GM12878 (cell line): ENCODE data around the gene GJA9. TPM values are rescaled to one million over a fixed set of nuclear protein-coding genes. Genes with fewer than 3 reads are reported as not detected.

ENCODE experiments used
- CHD1 ChIP-seq: IDR thresholded peaks from 2 replicates; pipeline ENCODE4 v1.6.1; 2012; ENCODE audit warnings: low read depth, low read length, improper control_type of control experiment
- GATAD2B ChIP-seq: fragments of 450-650 bp; conservative IDR thresholded peaks from 2 replicates; pipeline ENCODE4 v1.6.1; 2017; ENCODE audit warnings: low read depth, mild to moderate bottlenecking, moderate library complexity
- KAT2A ChIP-seq: conservative IDR thresholded peaks from 2 replicates; pipeline ENCODE4 v1.6.1; 2011; ENCODE audit warnings: low read depth, low read length; ENCODE audit not compliant: control insufficient read depth
- NR2F1 ChIP-seq: fragments of 450-650 bp; conservative IDR thresholded peaks from 2 replicates; pipeline ENCODE4 v1.6.1; 2017; ENCODE audit warnings: mild to moderate bottlenecking
- PML ChIP-seq: IDR thresholded peaks from 2 replicates; pipeline ENCODE4 v1.6.1; 2012; ENCODE audit warnings: low read length, inconsistent platforms
- POLR2A ChIP-seq: IDR thresholded peaks from 2 replicates; pipeline ENCODE4 v1.6.1; 2011; ENCODE audit warnings: low read depth, mild to moderate bottlenecking, low read length
- SREBF1 ChIP-seq: IDR thresholded peaks from 2 replicates; pipeline ENCODE4 v1.6.1; 2012; ENCODE audit warnings: mild to moderate bottlenecking, low read length
- WRNIP1 ChIP-seq: IDR thresholded peaks from 2 replicates; pipeline ENCODE4 v1.6.1; 2011; ENCODE audit warnings: low read depth, low read length, improper control_type of control experiment, borderline replicate concordance
- ZNF217 ChIP-seq: fragments of 450-650 bp; IDR thresholded peaks from 2 replicates; pipeline ENCODE4 v1.6.1; 2017; ENCODE audit warnings: antibody characterized with exemption, mild to moderate bottlenecking
- ZNF24 ChIP-seq: fragments of 450-650 bp; IDR thresholded peaks from 2 replicates; pipeline ENCODE4 v1.6.1; 2017; ENCODE audit warnings: antibody characterized with exemption, mild to moderate bottlenecking
- polyA plus RNA-seq, 11 experiments: library from polyadenylated mRNA; depleted of rRNA in 4 of 11; unstranded in 6 of 11; stranded (reverse) in 5 of 11; fragments of >200 nt; fragmentation: Nextera tagmentation in 4 of 11; fragmentation: Illumina TruSeq in 1 of 11; extraction: Ambion mirVana in 4 of 11; extraction: Trizol in 1 of 11; gene quantifications; 1 replicate in 1 of 11; 2 replicates in 10 of 11; pipeline versions ENCODE4 v1.2.1 to v1.2.3, GENCODE V29; 2011 to 2016; ENCODE audit warnings: inconsistent platforms in 2 of 11, missing spikeins in 2 of 11, low read depth in 1 of 11
- total RNA-seq, 4 experiments: library from RNA; depleted of rRNA in 3 of 4; stranded (reverse); fragments of >200 nt in 3 of 4; fragmentation: Illumina TruSeq in 1 of 4; extraction: Trizol in 1 of 4; gene quantifications; 2 replicates each; pipeline versions ENCODE4 v1.2.1 to v1.2.3, GENCODE V29; 2013 to 2021
- TF ChIP-seq, protein P1 (sequence below): fragments of 450-650 bp; IDR thresholded peaks from 2 replicates; pipeline ENCODE4 v1.6.1; 2016; ENCODE audit warnings: mild to moderate bottlenecking
- TF ChIP-seq, protein P2 (sequence below): fragments of 450-650 bp; IDR thresholded peaks from 2 replicates; pipeline ENCODE4 v1.6.1; 2017; ENCODE audit warnings: mild to moderate bottlenecking, moderate library complexity
- TF ChIP-seq, protein P3 (sequence below): IDR thresholded peaks from 2 replicates; pipeline ENCODE4 v1.6.1; 2011; ENCODE audit warnings: mild to moderate bottlenecking, low read depth, low read length, moderate library complexity; ENCODE audit not compliant: insufficient replicate concordance
- TF ChIP-seq, protein P4 (sequence below): fragments of 450-650 bp; formaldehyde crosslinking; IDR thresholded peaks from 2 replicates; pipeline ENCODE4 v1.4.0; 2020; ENCODE audit warnings: mild to moderate bottlenecking, moderate library complexity
- TF ChIP-seq, protein P5 (sequence below): IDR thresholded peaks from 2 replicates; pipeline ENCODE4 v1.6.1; 2011; ENCODE audit warnings: borderline replicate concordance, low read depth, mild to moderate bottlenecking, moderate library complexity, mixed read lengths, low read length; ENCODE audit not compliant: insufficient read depth; ENCODE audit errors: extremely low read length
- TF ChIP-seq, protein P6 (sequence below): IDR thresholded peaks from 2 replicates; pipeline ENCODE4 v1.6.1; 2012; ENCODE audit warnings: low read depth, low read length, improper control_type of control experiment

Gene GJA9
- total and polyA plus RNA-seq, 10 of the 15 experiments (the other 5 are each of a cell fraction or from before 2014, with no cell fraction given), result 0.13 TPM; not detected in 9

DNA sequence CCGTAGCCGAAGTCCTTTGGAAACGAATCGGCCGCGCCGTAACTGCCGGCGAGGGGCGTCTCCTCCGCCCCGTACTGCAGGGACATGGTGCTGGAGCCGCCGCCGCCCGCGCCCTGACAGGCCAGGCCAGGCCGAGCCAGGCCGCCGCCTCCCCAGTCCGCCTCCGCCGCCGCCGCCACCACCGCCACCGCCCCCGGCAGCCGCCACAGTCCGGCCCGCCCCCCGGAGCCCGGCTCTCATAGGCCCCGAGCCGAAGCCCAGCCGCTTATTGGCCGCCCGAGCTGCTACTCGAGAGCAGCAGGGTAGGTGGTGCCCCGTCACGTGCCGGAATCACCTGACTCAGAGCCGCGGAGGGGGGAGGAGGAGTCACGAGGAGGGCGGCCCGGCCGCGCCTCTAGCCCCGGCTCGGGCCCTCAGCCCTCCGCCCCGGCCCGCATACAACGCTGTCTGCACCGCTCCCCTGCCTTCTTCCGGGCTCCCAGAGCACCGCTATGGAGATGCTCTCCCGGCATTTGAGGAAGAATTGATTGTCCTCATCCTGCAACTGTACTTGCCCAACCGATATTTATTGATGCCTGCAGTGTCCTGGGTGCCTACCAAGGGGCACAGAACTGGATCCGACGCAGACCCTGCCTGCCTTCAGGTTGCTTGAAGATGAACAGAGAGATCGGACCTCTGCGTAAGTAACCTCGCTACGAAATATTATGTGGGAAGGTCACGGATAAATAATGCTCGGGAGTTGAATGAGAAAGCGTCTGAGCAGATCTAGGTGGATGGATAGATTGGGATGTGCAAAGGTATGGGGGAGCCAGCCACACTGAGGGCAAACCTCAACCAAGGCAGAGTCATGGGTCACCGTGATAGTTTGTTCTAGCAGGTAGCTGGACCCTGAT lies 21.6 kb downstream of the GJA9 start, which contains the start of gene RRAGC (continued):
- TF ChIP-seq, protein P1, sequence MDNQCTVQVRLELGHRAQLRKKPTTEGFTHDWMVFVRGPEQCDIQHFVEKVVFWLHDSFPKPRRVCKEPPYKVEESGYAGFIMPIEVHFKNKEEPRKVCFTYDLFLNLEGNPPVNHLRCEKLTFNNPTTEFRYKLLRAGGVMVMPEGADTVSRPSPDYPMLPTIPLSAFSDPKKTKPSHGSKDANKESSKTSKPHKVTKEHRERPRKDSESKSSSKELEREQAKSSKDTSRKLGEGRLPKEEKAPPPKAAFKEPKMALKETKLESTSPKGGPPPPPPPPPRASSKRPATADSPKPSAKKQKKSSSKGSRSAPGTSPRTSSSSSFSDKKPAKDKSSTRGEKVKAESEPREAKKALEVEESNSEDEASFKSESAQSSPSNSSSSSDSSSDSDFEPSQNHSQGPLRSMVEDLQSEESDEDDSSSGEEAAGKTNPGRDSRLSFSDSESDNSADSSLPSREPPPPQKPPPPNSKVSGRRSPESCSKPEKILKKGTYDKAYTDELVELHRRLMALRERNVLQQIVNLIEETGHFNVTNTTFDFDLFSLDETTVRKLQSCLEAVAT, result no peak
- TF ChIP-seq WRNIP1 (no peak), ZNF24 (no peak), ZNF217 (no peak), NR2F1 (no peak; the same call in none of the 2 replicates), GATAD2B (0 out of 2 replicates have a peak, but pooled peaks have one; percentile 17), SREBF1 (peak; percentile 73), CHD1 (no peak), PML (no peak; the same call in 1 of the 2 replicates), KAT2A (no peak), POLR2A (peak; percentile 81)
- TF ChIP-seq, protein P2, sequence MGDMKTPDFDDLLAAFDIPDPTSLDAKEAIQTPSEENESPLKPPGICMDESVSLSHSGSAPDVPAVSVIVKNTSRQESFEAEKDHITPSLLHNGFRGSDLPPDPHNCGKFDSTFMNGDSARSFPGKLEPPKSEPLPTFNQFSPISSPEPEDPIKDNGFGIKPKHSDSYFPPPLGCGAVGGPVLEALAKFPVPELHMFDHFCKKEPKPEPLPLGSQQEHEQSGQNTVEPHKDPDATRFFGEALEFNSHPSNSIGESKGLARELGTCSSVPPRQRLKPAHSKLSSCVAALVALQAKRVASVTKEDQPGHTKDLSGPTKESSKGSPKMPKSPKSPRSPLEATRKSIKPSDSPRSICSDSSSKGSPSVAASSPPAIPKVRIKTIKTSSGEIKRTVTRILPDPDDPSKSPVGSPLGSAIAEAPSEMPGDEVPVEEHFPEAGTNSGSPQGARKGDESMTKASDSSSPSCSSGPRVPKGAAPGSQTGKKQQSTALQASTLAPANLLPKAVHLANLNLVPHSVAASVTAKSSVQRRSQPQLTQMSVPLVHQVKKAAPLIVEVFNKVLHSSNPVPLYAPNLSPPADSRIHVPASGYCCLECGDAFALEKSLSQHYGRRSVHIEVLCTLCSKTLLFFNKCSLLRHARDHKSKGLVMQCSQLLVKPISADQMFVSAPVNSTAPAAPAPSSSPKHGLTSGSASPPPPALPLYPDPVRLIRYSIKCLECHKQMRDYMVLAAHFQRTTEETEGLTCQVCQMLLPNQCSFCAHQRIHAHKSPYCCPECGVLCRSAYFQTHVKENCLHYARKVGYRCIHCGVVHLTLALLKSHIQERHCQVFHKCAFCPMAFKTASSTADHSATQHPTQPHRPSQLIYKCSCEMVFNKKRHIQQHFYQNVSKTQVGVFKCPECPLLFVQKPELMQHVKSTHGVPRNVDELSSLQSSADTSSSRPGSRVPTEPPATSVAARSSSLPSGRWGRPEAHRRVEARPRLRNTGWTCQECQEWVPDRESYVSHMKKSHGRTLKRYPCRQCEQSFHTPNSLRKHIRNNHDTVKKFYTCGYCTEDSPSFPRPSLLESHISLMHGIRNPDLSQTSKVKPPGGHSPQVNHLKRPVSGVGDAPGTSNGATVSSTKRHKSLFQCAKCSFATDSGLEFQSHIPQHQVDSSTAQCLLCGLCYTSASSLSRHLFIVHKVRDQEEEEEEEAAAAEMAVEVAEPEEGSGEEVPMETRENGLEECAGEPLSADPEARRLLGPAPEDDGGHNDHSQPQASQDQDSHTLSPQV, result no peak
- TF ChIP-seq, protein P3, sequence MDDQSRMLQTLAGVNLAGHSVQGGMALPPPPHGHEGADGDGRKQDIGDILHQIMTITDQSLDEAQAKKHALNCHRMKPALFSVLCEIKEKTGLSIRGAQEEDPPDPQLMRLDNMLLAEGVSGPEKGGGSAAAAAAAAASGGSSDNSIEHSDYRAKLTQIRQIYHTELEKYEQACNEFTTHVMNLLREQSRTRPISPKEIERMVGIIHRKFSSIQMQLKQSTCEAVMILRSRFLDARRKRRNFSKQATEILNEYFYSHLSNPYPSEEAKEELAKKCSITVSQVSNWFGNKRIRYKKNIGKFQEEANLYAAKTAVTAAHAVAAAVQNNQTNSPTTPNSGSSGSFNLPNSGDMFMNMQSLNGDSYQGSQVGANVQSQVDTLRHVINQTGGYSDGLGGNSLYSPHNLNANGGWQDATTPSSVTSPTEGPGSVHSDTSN, result peak; percentile 98
- TF ChIP-seq, protein P4, sequence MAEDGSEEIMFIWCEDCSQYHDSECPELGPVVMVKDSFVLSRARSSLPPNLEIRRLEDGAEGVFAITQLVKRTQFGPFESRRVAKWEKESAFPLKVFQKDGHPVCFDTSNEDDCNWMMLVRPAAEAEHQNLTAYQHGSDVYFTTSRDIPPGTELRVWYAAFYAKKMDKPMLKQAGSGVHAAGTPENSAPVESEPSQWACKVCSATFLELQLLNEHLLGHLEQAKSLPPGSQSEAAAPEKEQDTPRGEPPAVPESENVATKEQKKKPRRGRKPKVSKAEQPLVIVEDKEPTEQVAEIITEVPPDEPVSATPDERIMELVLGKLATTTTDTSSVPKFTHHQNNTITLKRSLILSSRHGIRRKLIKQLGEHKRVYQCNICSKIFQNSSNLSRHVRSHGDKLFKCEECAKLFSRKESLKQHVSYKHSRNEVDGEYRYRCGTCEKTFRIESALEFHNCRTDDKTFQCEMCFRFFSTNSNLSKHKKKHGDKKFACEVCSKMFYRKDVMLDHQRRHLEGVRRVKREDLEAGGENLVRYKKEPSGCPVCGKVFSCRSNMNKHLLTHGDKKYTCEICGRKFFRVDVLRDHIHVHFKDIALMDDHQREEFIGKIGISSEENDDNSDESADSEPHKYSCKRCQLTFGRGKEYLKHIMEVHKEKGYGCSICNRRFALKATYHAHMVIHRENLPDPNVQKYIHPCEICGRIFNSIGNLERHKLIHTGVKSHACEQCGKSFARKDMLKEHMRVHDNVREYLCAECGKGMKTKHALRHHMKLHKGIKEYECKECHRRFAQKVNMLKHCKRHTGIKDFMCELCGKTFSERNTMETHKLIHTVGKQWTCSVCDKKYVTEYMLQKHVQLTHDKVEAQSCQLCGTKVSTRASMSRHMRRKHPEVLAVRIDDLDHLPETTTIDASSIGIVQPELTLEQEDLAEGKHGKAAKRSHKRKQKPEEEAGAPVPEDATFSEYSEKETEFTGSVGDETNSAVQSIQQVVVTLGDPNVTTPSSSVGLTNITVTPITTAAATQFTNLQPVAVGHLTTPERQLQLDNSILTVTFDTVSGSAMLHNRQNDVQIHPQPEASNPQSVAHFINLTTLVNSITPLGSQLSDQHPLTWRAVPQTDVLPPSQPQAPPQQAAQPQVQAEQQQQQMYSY (CRISPR knock-in tag), result no peak
- TF ChIP-seq, protein P5, sequence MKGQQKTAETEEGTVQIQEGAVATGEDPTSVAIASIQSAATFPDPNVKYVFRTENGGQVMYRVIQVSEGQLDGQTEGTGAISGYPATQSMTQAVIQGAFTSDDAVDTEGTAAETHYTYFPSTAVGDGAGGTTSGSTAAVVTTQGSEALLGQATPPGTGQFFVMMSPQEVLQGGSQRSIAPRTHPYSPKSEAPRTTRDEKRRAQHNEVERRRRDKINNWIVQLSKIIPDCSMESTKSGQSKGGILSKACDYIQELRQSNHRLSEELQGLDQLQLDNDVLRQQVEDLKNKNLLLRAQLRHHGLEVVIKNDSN, result peak; percentile 99
- TF ChIP-seq, protein P6, sequence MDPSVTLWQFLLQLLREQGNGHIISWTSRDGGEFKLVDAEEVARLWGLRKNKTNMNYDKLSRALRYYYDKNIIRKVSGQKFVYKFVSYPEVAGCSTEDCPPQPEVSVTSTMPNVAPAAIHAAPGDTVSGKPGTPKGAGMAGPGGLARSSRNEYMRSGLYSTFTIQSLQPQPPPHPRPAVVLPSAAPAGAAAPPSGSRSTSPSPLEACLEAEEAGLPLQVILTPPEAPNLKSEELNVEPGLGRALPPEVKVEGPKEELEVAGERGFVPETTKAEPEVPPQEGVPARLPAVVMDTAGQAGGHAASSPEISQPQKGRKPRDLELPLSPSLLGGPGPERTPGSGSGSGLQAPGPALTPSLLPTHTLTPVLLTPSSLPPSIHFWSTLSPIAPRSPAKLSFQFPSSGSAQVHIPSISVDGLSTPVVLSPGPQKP, result peak; percentile 38; the same call in 1 of the 2 replicates
